ENCODE data around the gene S100A2.
A peak's percentile ranks its signal among the peaks of the same experiment; 100 is the strongest.
"Not testable (repeated sequence)": the region's sequence is repeated elsewhere in the genome, so short reads cannot be mapped to it uniquely, and the experiment has no call there.

The S100A2 gene

GRCh38 chr1:153588033-153588432 lies 22.4 kb upstream of the S100A2 start:
- DNase-seq: not testable (repeated sequence)

GRCh38 chr1:153587314-153587713 lies 21.7 kb upstream of the S100A2 start:
- no peak for DNase-seq

GRCh38 chr1:153586347-153586746 lies 20.7 kb upstream of the S100A2 start:
- DNase-seq: no peak

- DNase-seq: no peak
These were observed 19.4 kb upstream of the S100A2 start for GRCh38 chr1:153585006-153585405.

GRCh38 chr1:153583976-153584375 lies 18.3 kb upstream of the S100A2 start:
- DNase-seq: no peak

- DNase-seq: not testable (repeated sequence)
These were observed 17.9 kb upstream of the S100A2 start for GRCh38 chr1:153583514-153583913.

GRCh38 chr1:153582836-153583235 lies 17.2 kb upstream of the S100A2 start:
- DNase-seq: not testable (repeated sequence)

GRCh38 chr1:153578936-153579335 lies 13.3 kb upstream of the S100A2 start:
- DNase-seq: no peak

GRCh38 chr1:153578490-153578889 lies 12.8 kb upstream of the S100A2 start:
- DNase-seq: no peak

- DNase-seq: no peak
These were observed 12.0 kb upstream of the S100A2 start for GRCh38 chr1:153577624-153578051.

GRCh38 chr1:153577138-153577537 lies 11.5 kb upstream of the S100A2 start:
- no peak for DNase-seq

- not testable (repeated sequence) for DNase-seq
These were observed 9.9 kb upstream of the S100A2 start for GRCh38 chr1:153575497-153575896.

- not testable (repeated sequence) for DNase-seq
These were observed 9.4 kb upstream of the S100A2 start for GRCh38 chr1:153575081-153575491.

- DNase-seq: no peak
These were observed 7.7 kb upstream of the S100A2 start for GRCh38 chr1:153573351-153573750.

- peak; percentile 62 for DNase-seq
These were observed 6.9 kb upstream of the S100A2 start for GRCh38 chr1:153572569-153573015.

GRCh38 chr1:153571706-153572105 lies 6.1 kb upstream of the S100A2 start:
- no peak for DNase-seq

GRCh38 chr1:153570874-153571273 lies 5.2 kb upstream of the S100A2 start:
- DNase-seq: no peak

- no peak for DNase-seq
These were observed 3.8 kb upstream of the S100A2 start for GRCh38 chr1:153569465-153569864.

GRCh38 chr1:153568367-153569099 lies 2.9 kb upstream of the S100A2 start:
- peak; percentile 74 for DNase-seq

- DNase-seq: peak; percentile 16
These were observed 2.1 kb upstream of the S100A2 start for GRCh38 chr1:153567621-153568366.

- DNase-seq: peak; percentile 93
These were observed 1.0 kb upstream of the S100A2 start for GRCh38 chr1:153566414-153567371.

- no peak for DNase-seq
These were observed 1.7 kb downstream of the S100A2 start for GRCh38 chr1:153563991-153564390.

GRCh38 chr1:153563483-153563901 lies 2.2 kb downstream of the S100A2 start:
- no peak for DNase-seq
